ENCODE data around the gene HCFC2. TPM values are rescaled to one million over a fixed set of nuclear protein-coding genes. Genes with fewer than 3 reads are reported as not detected.

Gene HCFC2
- total and polyA plus RNA-seq, 2 of the 4 experiments (the other 2 are of a cell fraction): 12.0 to 34.2 TPM

DNA sequence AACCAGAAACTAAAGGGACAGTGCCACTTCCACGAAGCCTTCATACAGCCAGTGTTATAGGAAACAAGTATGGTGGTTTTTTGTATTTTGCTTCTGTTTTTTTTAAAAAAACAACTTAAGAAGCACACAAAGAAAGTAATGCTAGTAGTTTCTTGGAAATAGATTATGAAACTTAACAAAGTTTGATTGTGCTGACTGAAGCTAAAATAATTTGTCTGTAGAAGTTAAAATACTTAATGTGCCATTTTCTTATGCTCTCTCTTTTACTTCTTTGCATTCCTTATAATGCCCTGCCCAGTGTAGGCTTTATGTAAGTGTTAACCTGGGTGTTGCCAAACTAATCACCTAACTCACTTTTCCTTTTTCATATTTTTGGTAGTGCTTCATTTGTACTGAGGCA is 16.4 kb downstream of the HCFC2 start:
- no peak overlapping the region for H3K23ac ChIP-seq (ENCODE audit: low read depth, low read length)
- no peak overlapping the region for H3K56ac ChIP-seq (ENCODE audit: extremely low read depth, insufficient read depth, low read length)
- no peak overlapping the region for H2AFZ ChIP-seq (replicated peaks; ENCODE audit: low read length, poor library complexity)
- H3K4ac ChIP-seq (ENCODE audit: low read depth, low read length): no peak overlapping the region
- DNase-seq (no peak), ATAC-seq (ENCODE audit: low read depth) (no peak)
- H3K18ac ChIP-seq (ENCODE audit: low read depth, low read length): no peak overlapping the region
- H4K91ac ChIP-seq (ENCODE audit: insufficient read depth, low read depth, low read length): no peak overlapping the region
- H3K9me1 ChIP-seq (ENCODE audit: insufficient read depth, low read length): peaks cover 4% of the 10 kb centered on the region; the same call in 1 of the 2 replicates
- no peak overlapping the region for H3K14ac ChIP-seq (replicated peaks; ENCODE audit: low read depth, low read length)
- TF ChIP-seq FOS (IDR thresholded peaks at IDR 0.05; ENCODE audit: low read depth, low read length) (no peak), MAFK (IDR thresholded peaks at IDR 0.05; ENCODE audit: low read depth, low read length) (peak; percentile 73)
- no peak overlapping the region for H3K27ac ChIP-seq (ENCODE audit: insufficient read depth, low read length)
- CTCF ChIA-PET: no interaction called here
- no peak overlapping the region for H2AK5ac ChIP-seq (ENCODE audit: low read depth, low read length)
- peaks cover 4% of the 10 kb centered on the region; the same call in 1 of the 2 replicates for H4K20me1 ChIP-seq (ENCODE audit: insufficient read depth, low read length)
- H3K27me3 ChIP-seq (ENCODE audit: control insufficient read depth, insufficient read depth, low read length): no peaks in the 10 kb centered on the region
- no CpG with 5 or more reads among the region's 1 CpG for WGBS, 2 experiments (ENCODE audit: extremely low coverage in 2 of 2, insufficient read length in 1 of 2)
- H3K9ac ChIP-seq (ENCODE audit: low read depth, low read length): no peak overlapping the region
- no peaks in the 10 kb centered on the region for H3K9me3 ChIP-seq (ENCODE audit: control insufficient read depth, insufficient read depth, low read length)
- no peak overlapping the region for H4K8ac ChIP-seq (ENCODE audit: low read depth in 2 of 2, low read length in 2 of 2)
- dilution Hi-C loops (cut with HindIII; ENCODE audit: low sequenced_read_pairs, unreplicated experiment): no loop called here
- H3K36me3 ChIP-seq (ENCODE audit: control insufficient read depth, insufficient read depth, low read length): peaks cover 22% of the 10 kb centered on the region
- intact Hi-C loops (cut with micrococcal nuclease): no loop called here
- peaks cover 19 to 28% of the 10 kb centered on the region in 2 experiments for H3K79me1 ChIP-seq (ENCODE audit: low read depth in 1 of 2, low read length in 2 of 2)
- BruUV-seq (replicated peaks): no TSS peak
- no peak overlapping the region for H3K4me3 ChIP-seq (ENCODE audit: insufficient read depth, low read depth, low read length)
- H2BK120ac ChIP-seq (ENCODE audit: low read depth, low read length): no peak overlapping the region
- H4K5ac ChIP-seq (ENCODE audit: low read depth, low read length): no peak overlapping the region; the same call in 1 of the 2 replicates
- H2BK15ac ChIP-seq (ENCODE audit: low read depth, low read length): no peak overlapping the region
- in situ Hi-C loops (cut with MboI; ENCODE audit: low sequenced_read_pairs): no loop called here
- no peak overlapping the region for H2BK5ac ChIP-seq (ENCODE audit: low read depth, low read length, poor library complexity, severe bottlenecking)
- peaks cover 3% of the 10 kb centered on the region; the same call in 1 of the 2 replicates for H3K4me1 ChIP-seq (ENCODE audit: control insufficient read depth, insufficient read depth, low read length)
- POLR2A ChIA-PET (ENCODE audit: unreplicated experiment): no interaction called here
- H2BK20ac ChIP-seq (ENCODE audit: low read depth, low read length): no peak overlapping the region
- H3K4me2 ChIP-seq (ENCODE audit: low read depth, low read length): no peak overlapping the region
- H2AK9ac ChIP-seq (replicated peaks; ENCODE audit: low read depth, low read length, poor library complexity): no peak overlapping the region

Data from IMR-90 (cell line).